ENCODE results near the gene LINGO1.

DNA sequence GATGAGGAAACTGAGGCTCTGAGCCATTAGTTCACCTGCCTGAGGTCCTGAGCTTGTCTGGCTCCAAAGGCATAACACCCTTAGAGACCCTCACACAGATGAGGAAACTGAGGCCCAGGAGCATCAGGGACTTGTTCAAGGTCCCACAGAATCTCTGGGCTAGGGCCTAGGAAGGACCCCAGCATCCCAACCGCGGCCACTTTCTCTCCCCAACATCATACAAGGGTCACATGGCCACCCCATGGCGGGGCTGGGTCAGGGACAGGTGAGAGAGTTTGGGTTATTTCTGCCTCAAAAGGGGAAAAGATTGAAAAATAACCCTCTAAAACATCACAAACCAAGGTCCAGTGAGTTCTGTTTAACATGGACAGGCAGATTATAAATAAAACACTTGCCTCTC lies 6.7 kb downstream of the LINGO1 start:
- no peak for TF ChIP-seq POLR2A (IDR thresholded peaks at IDR 0.05)
- TF ChIP-seq, protein P1, sequence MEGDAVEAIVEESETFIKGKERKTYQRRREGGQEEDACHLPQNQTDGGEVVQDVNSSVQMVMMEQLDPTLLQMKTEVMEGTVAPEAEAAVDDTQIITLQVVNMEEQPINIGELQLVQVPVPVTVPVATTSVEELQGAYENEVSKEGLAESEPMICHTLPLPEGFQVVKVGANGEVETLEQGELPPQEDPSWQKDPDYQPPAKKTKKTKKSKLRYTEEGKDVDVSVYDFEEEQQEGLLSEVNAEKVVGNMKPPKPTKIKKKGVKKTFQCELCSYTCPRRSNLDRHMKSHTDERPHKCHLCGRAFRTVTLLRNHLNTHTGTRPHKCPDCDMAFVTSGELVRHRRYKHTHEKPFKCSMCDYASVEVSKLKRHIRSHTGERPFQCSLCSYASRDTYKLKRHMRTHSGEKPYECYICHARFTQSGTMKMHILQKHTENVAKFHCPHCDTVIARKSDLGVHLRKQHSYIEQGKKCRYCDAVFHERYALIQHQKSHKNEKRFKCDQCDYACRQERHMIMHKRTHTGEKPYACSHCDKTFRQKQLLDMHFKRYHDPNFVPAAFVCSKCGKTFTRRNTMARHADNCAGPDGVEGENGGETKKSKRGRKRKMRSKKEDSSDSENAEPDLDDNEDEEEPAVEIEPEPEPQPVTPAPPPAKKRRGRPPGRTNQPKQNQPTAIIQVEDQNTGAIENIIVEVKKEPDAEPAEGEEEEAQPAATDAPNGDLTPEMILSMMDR (IDR thresholded peaks at IDR 0.05): no peak

Measured in right lobe of liver (tissue), 4 donors.